K562 treated with DMSO at 1 percent for 4 hours (cell line): ENCODE data around the gene B4GALT4. TPM values are rescaled to one million over a fixed set of nuclear protein-coding genes. Genes with fewer than 3 reads are reported as not detected.

Experiments
- total RNA-seq: library from RNA; unstranded; fragments of 300-600 nt; gene quantifications from 2 replicates; pipeline ENCODE4 v1.2.3, GENCODE V29; 2022; ENCODE audit not compliant: insufficient read depth

The B4GALT4 gene, protein sequence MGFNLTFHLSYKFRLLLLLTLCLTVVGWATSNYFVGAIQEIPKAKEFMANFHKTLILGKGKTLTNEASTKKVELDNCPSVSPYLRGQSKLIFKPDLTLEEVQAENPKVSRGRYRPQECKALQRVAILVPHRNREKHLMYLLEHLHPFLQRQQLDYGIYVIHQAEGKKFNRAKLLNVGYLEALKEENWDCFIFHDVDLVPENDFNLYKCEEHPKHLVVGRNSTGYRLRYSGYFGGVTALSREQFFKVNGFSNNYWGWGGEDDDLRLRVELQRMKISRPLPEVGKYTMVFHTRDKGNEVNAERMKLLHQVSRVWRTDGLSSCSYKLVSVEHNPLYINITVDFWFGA
- 10.3 and 11.4 TPM in 2 replicates for total RNA-seq

DNA sequence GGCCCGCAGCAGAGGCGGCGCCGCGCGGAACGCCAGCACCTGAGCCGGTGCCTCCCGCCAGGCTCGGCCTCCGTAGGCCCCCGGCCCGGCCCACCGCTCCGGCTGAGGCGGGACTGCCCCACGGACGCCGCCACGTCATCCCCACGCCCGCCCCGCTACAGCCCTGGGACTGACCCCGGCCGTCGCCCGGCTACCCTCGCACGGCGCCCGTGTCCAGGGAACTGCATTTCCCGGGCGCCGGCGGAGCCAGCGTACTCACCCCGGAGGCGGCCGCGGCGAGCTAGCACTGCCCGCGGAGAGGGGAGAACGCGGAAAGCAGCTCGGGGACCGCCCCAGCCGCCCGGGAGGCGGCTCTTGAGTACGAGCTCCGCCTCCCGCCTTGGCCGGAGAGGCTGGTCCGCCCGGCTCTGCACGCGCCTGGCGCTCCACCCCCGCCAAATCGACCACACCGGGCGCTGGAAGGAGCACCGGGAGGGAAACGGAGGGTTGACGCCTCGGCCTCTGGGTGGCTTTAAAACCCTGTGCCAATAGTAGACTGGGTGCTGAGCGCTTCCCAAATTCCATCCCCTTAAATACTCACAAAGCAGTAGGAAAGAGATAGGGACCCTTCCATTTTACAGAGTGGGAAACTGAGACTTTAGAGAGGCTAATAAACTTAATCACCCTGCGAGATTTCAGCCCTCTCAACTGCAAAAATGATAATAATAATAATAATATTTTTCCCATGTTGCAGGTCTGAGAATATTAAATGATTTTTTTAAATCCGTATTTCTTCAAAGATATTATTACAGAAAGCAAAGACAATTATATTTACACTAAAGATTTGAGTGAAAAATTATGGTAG is at the start of gene B4GALT4:
Gene B4GALT4, minus strand, starts transcription at position 288 of the 844 bp plus-strand sequence. CDS start 10,779 bp downstream, outside the sequence.

DNA sequence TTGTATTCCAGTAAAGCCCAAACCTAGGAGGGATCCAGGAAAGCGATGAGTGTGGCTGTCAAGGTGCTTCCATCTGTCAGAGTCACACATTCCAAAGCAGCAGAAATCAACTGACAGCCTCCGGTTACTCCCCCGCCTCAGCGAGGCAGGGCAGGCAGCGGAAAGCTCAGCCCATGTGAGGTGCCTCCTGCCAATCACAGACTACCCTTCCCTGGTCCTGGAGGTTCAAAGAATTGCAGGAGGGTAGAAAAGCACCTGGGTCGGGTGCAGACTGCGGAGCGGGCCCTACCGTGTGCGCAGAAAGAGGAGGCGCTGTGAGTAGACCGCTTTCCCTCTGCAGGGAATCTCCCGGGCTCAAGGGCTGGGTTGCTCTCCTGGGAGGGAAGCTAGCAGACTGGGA is 67.4 kb downstream of the B4GALT4 start, which contains the start of gene UPK1B:
Gene UPK1B, plus strand, starts transcription at position 274 of the 400 bp plus-strand sequence. CDS start 13,144 bp downstream, outside the sequence.

Other genes starting within 250 kb of the B4GALT4 start
- 1.1 and 2.4 TPM in 2 replicates for gene IGSF11, start 206.0 kb downstream of the B4GALT4 start, total RNA-seq
- gene TEX55, start 94.7 kb downstream of the B4GALT4 start, total RNA-seq, result not detected in 2 replicates
- not detected in 2 replicates for gene UPK1B, start 67.3 kb downstream of the B4GALT4 start, total RNA-seq
- gene ARHGAP31, start 53.5 kb upstream of the B4GALT4 start, total RNA-seq, result 0.10 TPM in 1 of 2 replicates, not detected in the other
- gene TMEM39A, start 222.7 kb upstream of the B4GALT4 start, total RNA-seq, result 18.0 and 19.0 TPM in 2 replicates
- gene POGLUT1, start 228.1 kb upstream of the B4GALT4 start, total RNA-seq, result 5.8 and 6.4 TPM in 2 replicates